ENCODE data around the gene PTPRD.

Gene PTPRD

DNA sequence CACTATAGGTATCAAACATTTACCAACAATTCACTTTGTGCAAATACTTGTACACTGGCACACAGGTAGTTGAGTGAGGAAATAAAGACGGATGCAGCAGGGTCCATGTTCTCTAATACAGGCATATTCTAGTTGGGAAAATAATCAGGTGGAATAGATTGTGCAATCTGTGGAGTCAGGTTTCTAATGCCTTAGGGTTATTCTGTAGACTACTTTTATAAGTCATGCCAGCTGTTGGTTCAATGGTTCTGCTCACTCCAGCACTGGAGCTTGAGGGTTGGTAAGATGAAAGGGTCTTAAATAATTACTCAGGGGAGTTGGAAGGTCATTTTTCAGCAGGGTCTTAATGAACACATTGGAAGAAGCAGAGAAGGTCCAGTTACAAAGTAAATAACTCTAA is 2123.0 kb downstream of the PTPRD start:
- H3K27me3 Mint-ChIP-seq: peaks cover 5% of the 10 kb centered on the region
- H3K36me3 Mint-ChIP-seq (ENCODE audit: low read depth): no peaks in the 10 kb centered on the region
- no peak overlapping the region for H3K4me3 Mint-ChIP-seq
- DNase-seq: no peak
- no peak overlapping the region for H3K27ac Mint-ChIP-seq
- H3K4me1 Mint-ChIP-seq (ENCODE audit: low read depth): no peaks in the 10 kb centered on the region
- H3K9me3 Mint-ChIP-seq: no peaks in the 10 kb centered on the region

DNA sequence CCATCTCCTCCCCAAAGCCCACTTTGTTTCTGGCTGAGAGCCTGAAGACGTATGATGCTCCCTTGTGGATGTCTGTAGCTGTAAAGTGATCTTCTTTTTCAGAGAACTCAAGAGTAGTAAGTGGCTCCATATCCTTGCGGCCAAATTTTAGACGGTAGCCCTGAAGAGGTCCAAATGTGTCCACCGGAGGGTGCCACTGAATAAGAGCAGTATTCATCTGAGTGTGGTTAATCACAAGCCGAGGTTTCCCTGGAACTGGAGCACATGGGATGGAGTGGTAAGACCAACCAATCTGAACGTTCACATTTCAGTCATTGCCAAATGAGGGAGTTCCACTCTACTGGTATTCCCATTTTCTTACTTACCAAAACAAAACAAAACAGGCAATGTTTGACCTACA is 2126.7 kb downstream of the PTPRD start:
- Mint-ChIP-seq H3K9me3 (no peaks in the 10 kb centered on the region), H3K4me3 (no peak overlapping the region), H3K27ac (no peak overlapping the region), H3K27me3 (peaks cover 5% of the 10 kb centered on the region), H3K4me1 (ENCODE audit: low read depth) (no peaks in the 10 kb centered on the region), H3K36me3 (ENCODE audit: low read depth) (no peaks in the 10 kb centered on the region)
- no peak for DNase-seq

DNA sequence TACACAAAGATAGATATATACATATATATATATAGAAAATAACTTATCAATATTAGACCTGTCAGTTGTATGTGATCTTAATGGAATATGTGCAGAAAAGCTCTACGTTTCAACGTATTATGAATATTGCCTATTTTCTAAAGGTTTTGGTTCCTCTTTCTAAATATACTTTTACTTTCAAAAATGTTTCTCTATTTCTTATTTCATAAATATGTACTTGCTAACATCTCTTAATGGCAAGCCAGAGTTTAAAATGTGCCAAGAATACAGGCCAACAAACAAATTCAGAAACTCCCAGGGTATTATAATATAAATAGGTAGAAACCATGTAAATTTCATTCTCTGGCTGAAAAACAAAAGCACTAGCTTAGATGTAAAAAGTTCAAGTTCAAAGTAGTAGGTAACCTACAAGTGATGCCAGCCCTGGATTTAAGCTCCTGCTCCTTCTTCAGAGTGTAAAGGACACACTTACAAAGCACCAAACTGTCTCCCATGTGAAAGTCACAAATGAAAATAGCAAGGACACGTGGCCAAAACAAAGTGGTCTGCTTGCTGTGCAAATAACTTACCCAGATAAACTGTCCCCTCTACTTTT is 2128.1 kb downstream of the PTPRD start:
- DNase-seq: no peak
- peaks cover 5% of the 10 kb centered on the region for H3K27me3 Mint-ChIP-seq
- H3K27ac Mint-ChIP-seq: no peak overlapping the region
- H3K36me3 Mint-ChIP-seq (ENCODE audit: low read depth): no peaks in the 10 kb centered on the region
- H3K4me3 Mint-ChIP-seq: no peak overlapping the region
- H3K4me1 Mint-ChIP-seq (ENCODE audit: low read depth): no peaks in the 10 kb centered on the region
- no peaks in the 10 kb centered on the region for H3K9me3 Mint-ChIP-seq

DNA sequence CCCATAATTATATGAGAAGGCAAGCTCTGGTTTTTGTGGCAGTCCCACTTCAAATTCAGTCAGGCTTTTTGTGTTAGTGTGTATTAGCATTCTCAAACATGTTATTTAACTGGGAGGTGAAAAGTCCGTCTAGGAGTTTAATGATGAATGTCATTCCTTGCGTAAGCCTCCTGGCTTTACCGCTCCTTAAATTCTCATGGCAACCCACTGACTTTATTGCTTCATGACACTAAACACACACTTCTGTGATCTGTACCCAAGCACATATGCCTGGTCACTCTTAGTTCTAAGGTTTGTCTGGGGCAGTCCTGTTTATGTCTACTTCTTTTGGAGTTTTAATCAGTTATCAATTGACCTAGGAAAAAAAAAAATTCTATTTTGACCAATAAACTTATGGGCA is 2135.4 kb downstream of the PTPRD start:
- H3K27ac Mint-ChIP-seq: no peak overlapping the region

DNA sequence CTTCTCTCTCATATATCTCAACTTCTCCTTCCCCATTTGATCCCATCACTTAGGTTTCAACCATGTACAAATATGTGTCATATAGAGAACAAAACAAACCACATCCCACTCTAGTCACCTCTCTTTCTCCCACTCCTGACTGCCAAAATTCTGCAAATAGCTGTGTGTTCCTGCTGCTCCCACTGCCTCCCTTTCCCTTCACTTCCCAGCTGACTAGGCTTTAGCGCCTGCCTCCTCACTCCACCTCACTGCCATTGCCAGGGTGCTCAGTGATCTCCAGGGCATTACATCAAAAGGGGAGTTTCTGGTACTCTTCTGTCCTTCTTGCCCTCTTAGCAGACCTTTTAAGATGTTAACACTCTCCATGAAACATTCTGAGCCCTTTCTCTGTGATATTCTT is 2137.9 kb downstream of the PTPRD start:
- H3K4me3 Mint-ChIP-seq: no peak overlapping the region
- H3K9me3 Mint-ChIP-seq: no peaks in the 10 kb centered on the region
- H3K4me1 Mint-ChIP-seq (ENCODE audit: low read depth): no peaks in the 10 kb centered on the region
- H3K27me3 Mint-ChIP-seq: no peaks in the 10 kb centered on the region
- H3K27ac Mint-ChIP-seq: no peak overlapping the region
- no peaks in the 10 kb centered on the region for H3K36me3 Mint-ChIP-seq (ENCODE audit: low read depth)
- no peak for DNase-seq

More for the DNA sequence above, 2135.4 kb downstream of the PTPRD start:
- H3K4me1 Mint-ChIP-seq (ENCODE audit: low read depth): no peaks in the 10 kb centered on the region
- DNase-seq: no peak
- H3K36me3 Mint-ChIP-seq (ENCODE audit: low read depth): no peaks in the 10 kb centered on the region
- no peaks in the 10 kb centered on the region for H3K9me3 Mint-ChIP-seq
- no peak overlapping the region for H3K4me3 Mint-ChIP-seq
- H3K27me3 Mint-ChIP-seq: no peaks in the 10 kb centered on the region

DNA sequence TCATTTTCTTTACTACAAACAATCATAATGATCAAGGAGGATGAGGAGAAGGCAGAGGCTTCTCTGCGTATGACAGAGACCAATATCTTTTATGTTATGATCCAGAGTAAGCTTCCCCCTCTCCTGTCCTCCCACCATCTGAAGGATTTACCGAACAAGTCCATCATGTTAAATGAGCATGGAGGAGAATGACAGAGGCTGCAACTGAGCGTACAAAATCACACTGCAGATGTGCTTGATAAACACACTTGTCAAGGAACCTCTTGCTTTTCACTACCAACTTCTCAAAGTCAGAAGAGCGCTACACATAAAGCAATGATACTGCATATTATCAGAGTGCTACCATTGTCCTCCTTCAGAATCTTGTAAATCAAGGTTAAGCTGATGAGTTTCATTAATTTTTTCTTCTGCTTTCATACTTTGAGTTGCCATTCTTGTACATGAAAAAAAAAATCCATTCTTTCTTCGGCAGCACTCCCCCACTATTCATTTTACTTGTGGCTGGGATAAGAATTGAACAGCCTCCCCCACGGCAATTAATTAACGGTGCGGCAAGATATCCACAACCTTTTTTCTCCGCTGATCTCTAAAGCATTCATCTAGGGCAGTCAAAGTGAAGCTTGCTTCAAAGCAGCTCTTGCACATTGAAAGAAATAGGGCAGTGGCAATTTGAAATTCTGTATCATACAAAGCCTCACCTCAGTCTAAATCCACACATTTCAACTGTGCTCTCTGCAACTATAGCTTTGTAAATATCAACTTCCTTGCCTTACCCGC is 2139.4 kb downstream of the PTPRD start:
- no peaks in the 10 kb centered on the region for H3K9me3 Mint-ChIP-seq
- no peaks in the 10 kb centered on the region for H3K4me1 Mint-ChIP-seq (ENCODE audit: low read depth)
- no peaks in the 10 kb centered on the region for H3K36me3 Mint-ChIP-seq (ENCODE audit: low read depth)
- DNase-seq: no peak
- no peak overlapping the region for H3K4me3 Mint-ChIP-seq
- no peaks in the 10 kb centered on the region for H3K27me3 Mint-ChIP-seq
- H3K27ac Mint-ChIP-seq: no peak overlapping the region

DNA sequence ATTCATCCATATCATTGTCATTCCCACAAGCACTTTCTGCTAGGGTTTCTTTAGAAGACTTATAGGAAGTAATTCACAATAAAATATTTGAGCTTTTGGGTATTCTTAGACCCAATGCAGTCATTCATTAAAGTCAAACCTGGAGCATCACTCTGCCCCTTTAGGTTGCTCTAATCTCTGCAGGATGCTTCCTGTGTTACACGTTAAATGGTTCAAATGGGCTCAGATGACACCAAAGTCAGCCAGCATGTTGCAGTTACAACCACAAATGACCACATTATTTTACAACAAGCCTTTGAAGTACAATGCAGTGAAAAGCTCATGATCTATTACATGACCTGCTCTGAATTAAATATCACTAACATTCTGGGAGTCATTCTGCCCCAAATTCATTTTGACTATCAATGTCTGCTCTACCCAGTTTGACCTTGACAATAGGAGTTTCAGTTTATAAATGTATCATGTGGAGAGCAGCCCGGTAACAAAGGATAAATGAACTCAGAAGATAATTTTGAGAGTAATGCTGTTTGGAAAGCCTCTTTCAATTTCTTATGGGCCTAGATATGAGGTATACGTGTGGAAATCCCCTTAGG is 2144.7 kb downstream of the PTPRD start:
- H3K36me3 Mint-ChIP-seq (ENCODE audit: low read depth): no peaks in the 10 kb centered on the region
- H3K27ac Mint-ChIP-seq: no peak overlapping the region
- no peaks in the 10 kb centered on the region for H3K9me3 Mint-ChIP-seq
- DNase-seq: no peak
- H3K4me1 Mint-ChIP-seq (ENCODE audit: low read depth): no peaks in the 10 kb centered on the region
- no peak overlapping the region for H3K4me3 Mint-ChIP-seq
- no peaks in the 10 kb centered on the region for H3K27me3 Mint-ChIP-seq

DNA sequence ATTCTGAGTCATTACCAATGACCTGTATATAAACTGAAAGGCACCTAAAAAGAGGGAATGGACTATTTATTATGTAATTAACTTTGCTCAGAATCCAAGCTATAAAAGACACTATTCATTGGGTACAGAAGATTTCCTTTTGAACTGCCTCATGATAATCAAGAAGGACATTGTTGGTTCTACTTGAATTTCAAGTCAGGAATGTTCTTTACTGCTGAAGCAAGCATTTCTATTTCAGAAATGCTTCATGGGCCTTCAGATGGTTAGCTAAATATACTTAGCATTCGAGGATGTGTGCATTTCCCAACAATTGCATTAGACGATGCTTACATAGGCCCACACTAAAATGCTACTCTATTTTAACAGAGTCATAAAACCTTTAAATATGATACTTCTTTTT is 2155.0 kb downstream of the PTPRD start:
- H3K36me3 Mint-ChIP-seq (ENCODE audit: low read depth): no peaks in the 10 kb centered on the region
- H3K27me3 Mint-ChIP-seq: peaks cover 4% of the 10 kb centered on the region
- H3K27ac Mint-ChIP-seq: no peak overlapping the region
- no peak overlapping the region for H3K4me3 Mint-ChIP-seq
- no peaks in the 10 kb centered on the region for H3K9me3 Mint-ChIP-seq
- no peaks in the 10 kb centered on the region for H3K4me1 Mint-ChIP-seq (ENCODE audit: low read depth)
- DNase-seq: no peak

DNA sequence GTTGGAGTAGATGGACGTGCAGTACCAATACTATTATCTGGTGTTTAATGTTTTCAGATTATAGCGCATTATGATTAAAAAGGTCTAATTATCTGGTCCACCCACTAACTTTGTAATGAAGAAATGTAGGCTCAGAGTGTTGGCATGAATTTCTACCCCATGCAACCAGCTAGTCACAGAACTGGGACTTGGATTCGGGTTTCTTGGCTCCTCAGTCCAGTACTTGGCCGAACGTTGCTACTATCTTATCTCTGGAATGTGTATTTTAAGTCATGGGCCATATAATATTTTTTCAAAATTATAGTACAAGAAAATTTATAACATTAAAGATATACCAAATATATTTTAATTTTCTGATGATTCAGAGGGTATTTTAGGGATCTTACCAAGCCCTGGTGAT is 2155.7 kb downstream of the PTPRD start:
- Mint-ChIP-seq H3K27me3 (peaks cover 4% of the 10 kb centered on the region), H3K4me1 (ENCODE audit: low read depth) (no peaks in the 10 kb centered on the region), H3K27ac (no peak overlapping the region), H3K9me3 (no peaks in the 10 kb centered on the region), H3K4me3 (no peak overlapping the region), H3K36me3 (ENCODE audit: low read depth) (no peaks in the 10 kb centered on the region)
- no peak for DNase-seq

DNA sequence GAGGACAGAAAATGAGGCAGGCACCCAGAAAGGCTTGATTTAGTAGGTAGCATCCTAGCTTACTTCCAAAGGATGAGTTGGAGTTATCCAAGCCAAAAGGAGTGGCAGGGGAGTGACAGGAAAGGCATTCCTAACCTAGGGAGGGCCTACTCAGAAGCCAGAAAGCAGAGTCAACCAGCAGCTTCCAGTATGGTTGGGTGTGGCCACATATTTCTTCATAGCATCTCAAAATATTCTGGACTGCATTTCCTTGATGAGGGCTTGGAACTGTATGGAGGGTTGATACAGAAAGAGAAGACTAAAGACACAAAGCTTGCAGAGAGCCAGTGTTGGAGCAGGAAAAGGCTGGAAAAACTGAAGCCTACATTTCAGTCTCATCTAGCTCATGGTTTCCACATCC is 2156.5 kb downstream of the PTPRD start:
- Mint-ChIP-seq H3K9me3 (no peaks in the 10 kb centered on the region), H3K27me3 (peaks cover 2% of the 10 kb centered on the region), H3K4me1 (ENCODE audit: low read depth) (no peaks in the 10 kb centered on the region), H3K27ac (no peak overlapping the region), H3K4me3 (no peak overlapping the region), H3K36me3 (ENCODE audit: low read depth) (no peaks in the 10 kb centered on the region)
- no peak for DNase-seq

DNA sequence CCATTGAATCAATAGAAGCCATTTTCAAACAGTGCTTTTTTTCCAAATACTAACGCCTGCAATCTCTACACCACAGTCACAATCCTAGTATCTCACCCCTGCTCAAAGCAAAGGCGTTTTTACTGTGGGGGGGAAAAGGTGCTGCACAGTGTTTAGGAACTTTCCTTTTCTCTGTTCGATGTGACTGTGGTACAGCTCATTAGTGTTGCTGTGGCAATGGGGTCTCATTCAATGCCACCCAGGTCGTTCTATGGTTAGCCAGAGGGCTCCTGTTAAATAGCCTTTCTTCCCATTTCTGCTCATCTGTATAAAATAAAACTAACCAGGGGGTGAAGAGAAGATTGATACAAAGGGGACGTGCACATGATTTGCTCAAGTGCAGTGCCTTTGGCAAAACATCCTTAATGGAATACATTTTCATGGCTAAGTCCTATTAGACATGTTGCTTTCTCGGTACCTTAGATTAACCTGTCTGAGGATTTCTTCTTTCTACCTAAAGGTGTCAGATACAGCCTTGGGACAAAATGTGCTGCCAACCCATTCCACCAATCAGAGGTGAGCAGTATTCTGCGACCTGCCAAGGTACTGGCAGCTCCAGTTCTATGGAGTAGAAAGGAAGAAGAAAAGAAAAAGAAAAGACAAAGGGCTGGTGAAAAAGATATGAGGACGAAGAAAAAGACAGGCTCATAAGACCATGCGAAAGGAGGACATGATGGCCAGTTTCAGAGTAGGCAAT is 2161.8 kb downstream of the PTPRD start:
- Mint-ChIP-seq H3K9me3 (no peaks in the 10 kb centered on the region), H3K36me3 (ENCODE audit: low read depth) (no peaks in the 10 kb centered on the region), H3K4me3 (no peak overlapping the region), H3K27ac (no peak overlapping the region), H3K27me3 (no peaks in the 10 kb centered on the region), H3K4me1 (ENCODE audit: low read depth) (no peaks in the 10 kb centered on the region)
- DNase-seq: no peak

DNA sequence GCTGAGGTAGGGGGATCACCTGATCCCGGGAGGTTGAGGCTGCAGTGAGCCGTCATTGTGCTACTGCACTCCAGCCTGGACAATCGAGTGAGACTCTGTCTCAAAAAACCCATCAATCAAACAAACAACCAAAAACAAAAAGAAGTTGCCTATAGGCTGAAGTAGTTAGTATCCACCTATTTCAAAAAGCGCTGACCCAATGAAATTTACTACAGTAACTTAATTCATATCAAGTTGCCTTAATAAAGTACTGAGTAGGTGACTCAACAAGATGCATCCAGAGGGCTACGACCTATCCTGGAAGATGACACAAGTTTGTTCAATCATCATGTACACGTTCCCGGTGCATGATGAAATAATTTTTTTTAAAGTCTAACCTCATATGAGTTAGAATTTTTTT is 2164.6 kb downstream of the PTPRD start:
- Mint-ChIP-seq H3K4me3 (no peak overlapping the region), H3K27ac (no peak overlapping the region), H3K36me3 (ENCODE audit: low read depth) (no peaks in the 10 kb centered on the region), H3K27me3 (no peaks in the 10 kb centered on the region), H3K9me3 (no peaks in the 10 kb centered on the region), H3K4me1 (ENCODE audit: low read depth) (no peaks in the 10 kb centered on the region)
- no peak for DNase-seq

DNA sequence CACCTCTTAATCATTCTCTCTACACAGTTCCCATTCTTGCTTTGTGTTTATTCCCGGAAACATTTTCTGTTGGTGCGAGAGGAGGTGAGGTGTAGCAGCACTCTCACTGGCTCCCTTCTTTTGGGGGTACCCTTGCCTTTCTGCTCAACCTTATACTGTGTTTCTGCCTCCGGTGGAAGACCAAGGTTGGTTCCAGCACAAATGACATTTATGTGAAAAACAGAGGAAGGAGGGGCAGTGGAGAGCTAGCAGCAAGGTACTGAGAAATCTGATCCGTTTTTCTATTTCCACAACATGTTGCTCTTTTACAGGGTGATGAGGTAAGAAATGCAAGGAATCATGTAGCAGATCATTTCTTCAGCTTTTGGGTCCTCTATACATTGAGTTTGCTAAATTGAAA is 2165.2 kb downstream of the PTPRD start:
- no peak overlapping the region for H3K27ac Mint-ChIP-seq
- no peaks in the 10 kb centered on the region for H3K27me3 Mint-ChIP-seq
- H3K4me3 Mint-ChIP-seq: no peak overlapping the region
- H3K9me3 Mint-ChIP-seq: no peaks in the 10 kb centered on the region
- no peaks in the 10 kb centered on the region for H3K4me1 Mint-ChIP-seq (ENCODE audit: low read depth)
- no peak for DNase-seq
- no peaks in the 10 kb centered on the region for H3K36me3 Mint-ChIP-seq (ENCODE audit: low read depth)

DNA sequence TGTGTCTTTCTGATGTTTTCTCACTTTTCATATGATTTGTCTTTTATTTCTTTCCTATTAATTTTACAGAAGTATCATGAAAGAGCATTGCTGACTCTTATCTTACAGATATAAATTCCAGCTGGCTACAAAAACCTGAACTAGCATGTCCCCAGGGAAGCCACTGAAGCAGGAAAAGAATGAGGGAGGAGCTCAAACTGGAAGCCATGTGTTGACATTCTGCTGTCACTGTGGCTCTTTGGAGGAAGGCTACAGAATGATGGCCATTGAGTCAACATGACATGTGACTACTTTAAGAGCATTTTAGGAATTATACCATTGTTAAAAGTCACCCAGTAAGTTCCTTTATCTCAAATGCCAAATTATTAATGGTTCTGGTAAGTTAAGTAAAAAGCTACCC is 2174.9 kb downstream of the PTPRD start:
- no peaks in the 10 kb centered on the region for H3K9me3 Mint-ChIP-seq
- DNase-seq: no peak
- peaks cover 2% of the 10 kb centered on the region for H3K27me3 Mint-ChIP-seq
- H3K4me3 Mint-ChIP-seq: no peak overlapping the region
- H3K4me1 Mint-ChIP-seq (ENCODE audit: low read depth): peaks cover 14% of the 10 kb centered on the region
- H3K27ac Mint-ChIP-seq: no peak overlapping the region
- H3K36me3 Mint-ChIP-seq (ENCODE audit: low read depth): no peaks in the 10 kb centered on the region

DNA sequence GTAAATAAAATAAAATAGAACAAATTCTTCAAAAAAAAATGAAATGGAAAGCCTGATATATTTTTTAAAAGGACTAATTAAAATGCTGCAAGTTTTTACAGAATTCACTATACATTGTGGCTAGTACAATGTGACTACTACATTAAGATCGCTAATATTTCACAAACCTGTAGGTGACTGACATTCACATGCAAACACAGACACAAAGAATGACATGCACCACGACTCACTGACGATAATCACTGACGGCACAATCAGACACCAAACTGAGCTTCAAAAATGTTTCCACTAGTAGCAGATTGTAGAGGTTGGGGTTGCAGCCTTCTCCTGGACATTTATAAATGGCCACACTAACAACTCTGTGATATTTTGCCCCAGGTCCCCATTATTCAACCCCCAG is 2175.5 kb downstream of the PTPRD start:
- Mint-ChIP-seq H3K27me3 (peaks cover 2% of the 10 kb centered on the region), H3K36me3 (ENCODE audit: low read depth) (no peaks in the 10 kb centered on the region), H3K4me3 (no peak overlapping the region), H3K27ac (no peak overlapping the region), H3K9me3 (no peaks in the 10 kb centered on the region), H3K4me1 (ENCODE audit: low read depth) (peaks cover 14% of the 10 kb centered on the region)
- DNase-seq: no peak

All from activated T-cell treated with anti-CD3 and anti-CD28 coated beads, Interleukin-2, amount 50 U/mL, for 24 hours (primary cell).